Measurements from ENCODE around the gene DLL4. TPM values are rescaled to one million over a fixed set of nuclear protein-coding genes. Genes with fewer than 3 reads are reported as not detected.

Gene DLL4
- total RNA-seq, 1 donor from 2014 or later = 0.13 TPM

DNA sequence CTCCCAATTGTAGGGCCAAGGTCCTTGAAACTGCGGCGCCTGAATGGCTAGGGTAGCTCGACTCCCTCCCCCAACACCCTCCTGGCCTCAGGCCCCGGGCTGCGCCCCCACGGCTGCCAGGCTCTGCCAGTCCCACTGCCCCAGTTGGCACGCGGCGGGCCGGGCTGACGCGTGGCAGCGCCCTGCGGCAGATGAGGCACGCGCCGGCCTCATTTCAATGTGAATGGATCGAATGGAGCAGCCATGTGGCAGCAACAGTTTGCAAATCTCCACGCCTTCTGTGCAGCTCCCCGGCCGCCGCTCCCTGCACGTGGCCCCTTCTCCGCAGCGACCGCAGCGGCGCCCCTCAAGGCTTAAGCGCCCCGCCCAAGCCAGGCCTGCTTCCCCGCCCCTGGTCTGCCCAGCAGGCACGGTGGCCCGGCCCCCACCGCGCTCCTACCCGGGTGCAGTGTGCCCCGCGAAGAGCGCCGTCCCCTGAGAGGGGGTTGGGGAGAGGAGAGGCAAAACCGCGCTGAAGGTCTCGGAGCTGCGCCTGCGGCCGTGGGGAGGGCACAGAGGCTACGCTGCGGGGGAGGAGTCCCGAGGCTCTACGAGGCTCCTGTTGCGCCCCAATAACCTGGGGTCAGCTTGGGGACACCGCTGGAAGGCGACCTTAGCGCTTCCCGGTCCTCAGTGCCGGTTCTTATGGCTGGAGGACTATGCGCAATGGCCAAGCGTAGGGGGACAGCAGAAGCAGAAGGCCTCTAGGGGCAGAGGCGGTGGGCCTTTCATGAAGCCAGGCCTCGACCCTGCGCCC lies 3.1 kb upstream of the DLL4 start:
- peak; percentile 66 for DNase-seq (ENCODE audit: low read depth)

DNA sequence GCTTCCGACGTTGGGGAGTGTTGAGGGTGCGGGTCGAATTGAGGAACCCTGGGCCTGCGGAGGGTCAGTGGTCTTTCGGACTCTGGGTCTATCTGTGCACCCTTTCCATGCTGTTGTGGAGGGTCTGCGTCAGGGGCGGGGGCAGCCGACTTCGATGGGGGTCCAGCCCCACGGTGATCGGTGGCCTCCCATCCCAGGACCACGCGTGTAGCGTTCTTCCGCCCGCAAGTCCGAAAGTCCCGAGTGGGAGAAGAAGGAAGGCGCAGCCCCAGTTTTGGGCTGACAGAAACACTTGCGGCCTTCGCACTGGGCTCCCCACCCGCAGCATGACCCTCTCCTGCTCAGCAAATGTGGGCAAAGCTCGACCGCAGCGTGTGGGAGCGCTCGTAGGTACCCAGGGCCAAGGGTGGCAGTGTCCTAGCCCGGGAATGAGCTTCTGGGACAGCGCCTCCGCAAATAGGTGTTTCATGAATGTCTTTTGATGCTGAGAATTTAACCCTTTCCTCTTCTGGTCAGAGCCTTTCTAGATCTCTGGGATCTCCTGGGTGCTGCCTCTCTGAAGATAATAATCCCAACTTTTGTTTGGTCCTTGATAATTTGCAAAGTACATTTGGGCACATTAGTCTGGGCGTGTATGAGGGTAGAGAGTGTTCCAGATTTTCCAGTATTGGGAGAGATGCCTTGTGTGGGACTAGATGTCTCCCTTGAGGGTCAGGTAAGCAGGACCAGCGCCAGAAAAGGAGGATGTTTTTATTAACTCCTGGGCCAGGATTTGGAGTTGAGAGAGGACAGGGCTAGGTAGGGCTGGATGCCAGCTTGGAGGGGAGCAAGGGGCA lies 2.3 kb upstream of the DLL4 start:
- DNase-seq (ENCODE audit: low read depth) = no peak

DNA sequence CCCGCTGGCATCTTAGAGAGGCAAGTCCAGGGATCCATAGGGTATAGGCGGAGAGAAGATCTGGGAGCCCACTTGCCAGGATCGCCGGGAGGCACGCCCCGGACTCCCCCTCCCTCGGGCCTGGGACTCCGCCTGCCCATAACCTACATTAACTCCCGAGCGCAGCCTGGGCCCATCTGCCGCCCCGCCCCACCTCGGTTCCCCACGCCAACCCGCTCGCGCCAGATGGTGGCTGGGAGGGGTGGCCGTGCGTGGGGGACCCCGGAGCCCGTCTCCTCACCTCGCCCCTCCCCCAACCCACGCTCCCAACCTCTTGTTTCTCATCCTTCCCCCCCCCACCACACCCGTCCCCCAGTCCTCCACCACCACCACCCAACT lies 1.7 kb upstream of the DLL4 start:
- DNase-seq (ENCODE audit: low read depth) = no peak

DNA sequence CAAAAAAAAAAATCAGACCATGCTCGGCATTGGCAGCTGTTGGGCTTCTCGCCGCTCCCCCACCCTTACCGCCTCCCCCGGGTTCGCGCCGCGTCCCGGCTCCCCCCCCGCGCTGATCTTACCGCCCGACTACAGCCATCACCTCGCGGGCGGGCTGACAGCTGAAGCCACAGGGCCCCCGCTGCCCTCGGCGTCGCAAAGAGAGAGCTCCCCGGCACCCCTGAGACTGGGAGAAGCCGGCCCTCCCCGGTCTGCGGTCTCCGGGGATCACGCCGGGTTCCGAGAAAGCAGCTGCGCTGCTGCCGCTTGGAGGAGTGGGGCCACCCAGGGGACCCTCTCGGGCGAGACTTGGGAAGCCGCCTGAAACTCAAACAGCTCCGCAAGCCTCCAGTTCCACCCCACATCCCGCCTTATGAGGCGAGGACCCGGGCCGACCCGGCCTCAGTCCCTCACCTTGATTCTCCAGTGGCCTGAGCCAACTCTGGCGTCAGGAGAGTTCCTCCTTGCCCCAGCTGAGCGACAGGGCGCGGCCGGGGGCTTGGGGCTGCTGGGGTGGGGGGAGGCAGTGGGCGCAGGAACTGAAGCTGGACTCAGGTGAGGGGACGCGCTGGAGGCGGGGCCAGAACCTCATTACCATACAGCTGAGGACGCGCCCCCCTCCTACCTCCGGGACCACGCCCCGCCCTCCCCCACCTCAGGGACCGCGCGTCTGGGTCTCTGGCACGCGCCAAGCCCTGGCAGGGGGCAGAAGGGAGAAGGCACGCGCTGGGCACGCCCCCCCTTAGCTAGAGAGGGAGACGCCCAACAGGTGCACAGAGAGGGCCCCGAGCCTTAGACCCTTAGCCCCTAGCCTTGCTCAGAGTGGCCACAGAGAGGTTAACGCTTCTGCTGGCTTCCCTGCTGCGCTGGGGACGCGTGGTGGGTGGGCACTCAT lies 1.0 kb upstream of the DLL4 start:
- peak; percentile 66 for DNase-seq (ENCODE audit: low read depth)

DNA sequence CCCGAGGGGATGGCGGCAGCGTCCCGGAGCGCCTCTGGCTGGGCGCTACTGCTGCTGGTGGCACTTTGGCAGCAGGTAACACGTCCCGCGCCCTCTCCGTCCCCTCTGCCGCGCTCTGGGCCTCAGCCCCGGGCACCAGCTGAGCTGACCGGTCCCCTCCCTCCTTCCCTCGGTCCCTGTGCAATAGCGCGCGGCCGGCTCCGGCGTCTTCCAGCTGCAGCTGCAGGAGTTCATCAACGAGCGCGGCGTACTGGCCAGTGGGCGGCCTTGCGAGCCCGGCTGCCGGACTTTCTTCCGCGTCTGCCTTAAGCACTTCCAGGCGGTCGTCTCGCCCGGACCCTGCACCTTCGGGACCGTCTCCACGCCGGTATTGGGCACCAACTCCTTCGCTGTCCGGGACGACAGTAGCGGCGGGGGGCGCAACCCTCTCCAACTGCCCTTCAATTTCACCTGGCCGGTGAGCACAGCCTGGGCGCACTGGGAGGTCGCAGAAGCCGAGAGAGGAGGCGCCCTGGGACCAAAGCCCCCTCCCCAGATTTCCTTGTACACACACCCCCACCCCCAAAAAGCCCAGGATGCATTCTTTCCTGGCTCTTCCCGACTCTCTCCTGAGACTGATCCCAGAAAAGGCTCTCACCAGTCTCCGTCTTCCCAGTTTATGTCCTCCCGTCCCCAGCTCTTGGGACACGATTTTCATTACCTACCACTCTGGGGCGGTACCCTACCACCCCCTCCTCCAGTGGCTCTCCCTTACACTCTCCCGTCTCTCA lies 705 bp downstream of the DLL4 start:
- peak; percentile 58 for DNase-seq (ENCODE audit: low read depth)

DNA sequence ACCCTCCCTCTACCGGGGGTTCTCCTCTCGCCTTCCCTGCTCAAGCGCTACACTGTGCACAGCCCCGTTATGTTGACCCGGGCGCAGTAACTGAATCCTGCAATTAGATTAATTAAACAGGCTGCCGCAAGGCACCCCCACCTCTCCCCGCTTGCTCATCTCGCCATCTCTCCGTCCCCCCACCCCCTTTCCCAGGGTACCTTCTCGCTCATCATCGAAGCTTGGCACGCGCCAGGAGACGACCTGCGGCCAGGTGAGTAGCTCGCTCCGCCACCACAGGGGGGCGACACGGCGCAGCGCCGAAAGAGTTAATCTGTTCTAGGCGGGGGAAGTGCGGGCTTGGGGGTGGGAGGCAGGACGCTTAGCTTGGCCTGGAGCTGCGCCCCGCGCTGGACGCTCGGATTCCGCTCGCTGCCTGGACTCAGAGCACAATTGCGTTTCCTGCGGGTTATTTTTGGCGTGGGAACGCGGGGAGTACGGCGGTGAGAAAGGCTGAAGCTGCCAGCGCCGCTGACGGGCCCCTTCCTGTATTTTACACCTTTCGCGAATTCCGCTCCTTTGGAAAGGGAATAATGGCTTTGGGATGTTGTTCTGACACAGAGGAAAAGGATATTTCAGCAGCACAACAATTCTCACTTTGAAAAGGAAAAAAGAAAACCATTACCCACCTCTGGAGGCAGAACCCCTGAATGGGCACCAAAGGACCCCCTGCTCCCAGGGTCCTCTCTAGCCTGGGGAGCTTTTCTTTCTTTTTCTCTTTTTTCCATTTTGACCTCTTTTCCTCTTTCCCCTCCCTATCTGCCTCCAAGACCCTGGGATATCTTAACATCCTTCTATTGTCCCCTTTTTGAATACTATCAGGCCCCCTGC lies 1.5 kb downstream of the DLL4 start:
- DNase-seq (ENCODE audit: low read depth) = no peak

DNA sequence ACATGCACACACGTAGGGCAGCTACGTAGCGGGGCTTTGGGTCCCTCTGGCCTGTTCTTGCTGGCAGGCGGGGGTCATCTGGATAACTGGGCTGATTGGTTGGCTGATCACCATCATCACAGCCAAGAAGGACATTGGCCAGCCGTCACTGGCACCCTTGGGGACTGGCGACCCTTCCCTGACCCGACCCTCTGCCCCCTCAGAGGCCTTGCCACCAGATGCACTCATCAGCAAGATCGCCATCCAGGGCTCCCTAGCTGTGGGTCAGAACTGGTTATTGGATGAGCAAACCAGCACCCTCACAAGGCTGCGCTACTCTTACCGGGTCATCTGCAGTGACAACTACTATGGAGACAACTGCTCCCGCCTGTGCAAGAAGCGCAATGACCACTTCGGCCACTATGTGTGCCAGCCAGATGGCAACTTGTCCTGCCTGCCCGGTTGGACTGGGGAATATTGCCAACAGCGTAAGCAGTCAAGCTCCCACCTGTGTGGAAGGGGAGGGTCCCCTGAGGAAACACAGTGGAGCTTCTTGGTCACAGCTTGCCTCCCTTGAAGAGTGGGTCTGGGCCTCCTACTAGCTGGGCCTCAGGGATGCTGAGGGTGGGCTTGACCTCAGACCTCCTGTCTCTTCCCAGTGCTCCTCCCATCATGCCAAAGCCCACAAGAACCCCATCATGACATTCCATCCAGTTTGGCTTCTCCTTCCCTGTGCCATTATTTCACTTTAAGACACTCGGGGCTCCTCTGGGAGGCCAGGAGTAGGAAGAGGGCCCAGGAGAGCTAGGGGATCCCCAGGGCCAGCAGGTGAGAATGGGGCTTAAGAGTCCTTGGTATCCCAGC lies 2.4 kb downstream of the DLL4 start:
- no peak for DNase-seq (ENCODE audit: low read depth)

DNA sequence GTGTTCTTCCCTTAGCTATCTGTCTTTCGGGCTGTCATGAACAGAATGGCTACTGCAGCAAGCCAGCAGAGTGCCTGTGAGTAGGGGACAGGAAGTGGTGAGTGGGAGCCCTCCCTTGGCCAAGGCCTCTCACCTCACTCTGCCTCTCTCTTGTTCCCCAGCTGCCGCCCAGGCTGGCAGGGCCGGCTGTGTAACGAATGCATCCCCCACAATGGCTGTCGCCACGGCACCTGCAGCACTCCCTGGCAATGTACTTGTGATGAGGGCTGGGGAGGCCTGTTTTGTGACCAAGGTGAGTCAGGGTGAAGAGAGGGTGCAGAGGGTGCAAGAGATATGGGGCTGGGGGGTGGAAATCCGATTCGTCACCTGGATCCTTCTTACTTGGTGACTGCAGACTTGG lies 3.0 kb downstream of the DLL4 start:
- DNase-seq (ENCODE audit: low read depth) = no peak

DNA sequence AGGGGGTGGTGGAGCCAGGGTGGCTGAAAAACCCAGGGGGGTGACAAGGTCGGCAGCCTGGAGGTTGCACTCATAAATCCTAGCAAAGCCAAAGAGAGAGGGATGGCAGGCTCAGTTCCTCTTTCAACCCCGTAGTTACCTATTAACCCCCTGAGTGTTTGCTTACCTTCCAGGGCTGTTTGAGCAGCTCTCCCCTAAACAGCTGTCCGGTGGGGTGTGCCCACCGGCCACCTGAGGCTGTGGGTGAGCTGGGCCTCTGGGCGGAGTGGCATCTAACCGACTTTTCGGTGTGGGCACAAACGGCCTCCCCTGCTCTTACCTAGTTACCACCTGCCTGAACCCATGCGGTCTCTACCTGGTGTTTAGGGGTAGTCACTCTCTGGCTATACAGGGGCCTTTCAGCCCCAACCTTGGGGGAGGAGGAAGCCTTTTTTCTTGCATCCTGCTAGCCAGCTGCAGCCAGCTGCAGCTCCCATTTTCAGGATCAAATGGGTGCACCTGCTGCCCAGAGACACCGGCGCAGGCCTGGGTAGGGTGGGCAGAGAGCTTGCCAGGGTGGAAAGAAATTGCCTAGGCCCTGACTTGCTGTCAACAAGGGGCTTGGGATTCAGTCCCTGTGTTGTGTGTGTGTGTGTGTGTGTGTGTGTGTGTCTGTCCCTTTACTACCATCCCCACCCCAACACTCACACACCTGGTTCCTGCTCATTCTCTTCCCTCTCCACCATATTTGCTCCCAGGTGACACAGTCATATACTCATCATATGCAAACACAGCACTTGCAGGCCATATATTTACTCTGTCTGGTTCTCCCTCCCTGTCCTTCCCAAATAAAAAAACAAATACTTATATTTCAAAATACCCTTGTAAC lies 3.7 kb downstream of the DLL4 start:
- DNase-seq (ENCODE audit: low read depth) = no peak

DNA sequence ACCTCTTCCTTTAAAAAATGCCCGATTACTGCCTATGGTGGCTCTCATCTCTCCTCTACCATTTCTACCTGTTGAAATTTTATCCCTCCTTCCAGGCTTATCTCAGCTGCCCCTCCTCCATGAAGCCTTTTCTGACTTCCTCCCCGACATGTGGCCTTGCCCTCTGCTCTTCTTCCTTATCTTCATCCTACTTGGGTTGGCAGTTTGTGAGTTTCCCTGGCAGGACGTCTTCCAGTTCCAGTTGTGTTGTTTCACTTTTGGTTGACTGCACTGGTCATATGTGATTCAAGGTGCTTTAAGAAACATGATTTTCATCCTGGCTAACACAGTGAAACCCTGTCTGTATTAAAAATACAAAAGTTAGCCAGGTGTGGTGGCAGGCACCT lies 4.4 kb downstream of the DLL4 start:
- no peak for DNase-seq (ENCODE audit: low read depth)

DNA sequence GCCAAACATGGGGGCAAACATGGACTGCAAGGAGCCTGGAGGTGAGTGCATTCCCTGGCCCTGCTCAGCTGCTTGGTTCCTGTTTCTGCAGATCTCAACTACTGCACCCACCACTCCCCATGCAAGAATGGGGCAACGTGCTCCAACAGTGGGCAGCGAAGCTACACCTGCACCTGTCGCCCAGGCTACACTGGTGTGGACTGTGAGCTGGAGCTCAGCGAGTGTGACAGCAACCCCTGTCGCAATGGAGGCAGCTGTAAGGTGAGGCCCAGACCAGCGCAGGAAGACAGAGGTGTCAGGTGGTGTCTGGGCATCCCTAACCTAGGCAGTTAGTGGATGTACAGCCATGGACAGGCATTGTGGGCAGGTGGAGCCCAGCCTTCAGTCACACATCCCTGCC lies 5.3 kb downstream of the DLL4 start:
- DNase-seq (ENCODE audit: low read depth) = no peak

DNA sequence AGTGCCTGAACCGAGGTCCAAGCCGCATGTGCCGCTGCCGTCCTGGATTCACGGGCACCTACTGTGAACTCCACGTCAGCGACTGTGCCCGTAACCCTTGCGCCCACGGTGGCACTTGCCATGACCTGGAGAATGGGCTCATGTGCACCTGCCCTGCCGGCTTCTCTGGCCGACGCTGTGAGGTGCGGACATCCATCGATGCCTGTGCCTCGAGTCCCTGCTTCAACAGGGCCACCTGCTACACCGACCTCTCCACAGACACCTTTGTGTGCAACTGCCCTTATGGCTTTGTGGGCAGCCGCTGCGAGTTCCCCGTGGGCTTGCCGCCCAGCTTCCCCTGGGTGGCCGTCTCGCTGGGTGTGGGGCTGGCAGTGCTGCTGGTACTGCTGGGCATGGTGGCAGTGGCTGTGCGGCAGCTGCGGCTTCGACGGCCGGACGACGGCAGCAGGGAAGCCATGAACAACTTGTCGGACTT lies 7.1 kb downstream of the DLL4 start:
- DNase-seq (ENCODE audit: low read depth) = no peak

DNA sequence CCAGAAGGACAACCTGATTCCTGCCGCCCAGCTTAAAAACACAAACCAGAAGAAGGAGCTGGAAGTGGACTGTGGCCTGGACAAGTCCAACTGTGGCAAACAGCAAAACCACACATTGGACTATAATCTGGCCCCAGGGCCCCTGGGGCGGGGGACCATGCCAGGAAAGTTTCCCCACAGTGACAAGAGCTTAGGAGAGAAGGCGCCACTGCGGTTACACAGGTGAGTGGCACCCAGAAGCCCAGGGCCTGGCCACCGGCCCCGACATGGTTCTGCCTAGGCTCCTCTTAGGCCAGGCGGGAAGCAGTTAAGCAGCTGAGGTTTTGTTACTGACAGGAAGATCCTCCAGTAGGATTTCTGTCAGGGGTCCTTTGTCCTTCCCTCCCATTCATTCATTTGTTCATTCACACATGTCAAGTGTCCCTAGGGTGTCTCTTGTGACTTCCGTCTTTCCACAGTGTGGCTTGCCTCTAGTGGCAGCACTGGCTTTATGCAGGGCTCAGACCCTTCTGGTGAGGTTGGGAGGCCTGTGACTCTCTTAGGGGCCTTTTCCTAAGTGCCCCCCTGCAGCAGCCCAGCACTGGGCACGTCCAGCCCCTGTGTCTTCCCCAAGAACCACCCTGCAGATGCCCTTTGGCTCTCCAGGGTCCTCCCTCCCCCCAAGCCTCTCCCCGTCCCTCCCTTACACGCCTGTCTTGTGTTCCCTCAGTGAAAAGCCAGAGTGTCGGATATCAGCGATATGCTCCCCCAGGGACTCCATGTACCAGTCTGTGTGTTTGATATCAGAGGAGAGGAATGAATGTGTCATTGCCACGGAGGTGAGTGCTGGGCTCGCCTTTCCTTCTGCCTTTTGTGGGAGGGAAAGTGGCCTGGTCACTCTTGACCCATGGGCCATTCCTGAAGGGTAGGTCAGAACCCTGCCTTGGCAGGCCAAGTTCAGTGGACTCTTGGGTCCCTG lies 7.8 kb downstream of the DLL4 start:
- peak; percentile 77 for DNase-seq (ENCODE audit: low read depth)

DNA sequence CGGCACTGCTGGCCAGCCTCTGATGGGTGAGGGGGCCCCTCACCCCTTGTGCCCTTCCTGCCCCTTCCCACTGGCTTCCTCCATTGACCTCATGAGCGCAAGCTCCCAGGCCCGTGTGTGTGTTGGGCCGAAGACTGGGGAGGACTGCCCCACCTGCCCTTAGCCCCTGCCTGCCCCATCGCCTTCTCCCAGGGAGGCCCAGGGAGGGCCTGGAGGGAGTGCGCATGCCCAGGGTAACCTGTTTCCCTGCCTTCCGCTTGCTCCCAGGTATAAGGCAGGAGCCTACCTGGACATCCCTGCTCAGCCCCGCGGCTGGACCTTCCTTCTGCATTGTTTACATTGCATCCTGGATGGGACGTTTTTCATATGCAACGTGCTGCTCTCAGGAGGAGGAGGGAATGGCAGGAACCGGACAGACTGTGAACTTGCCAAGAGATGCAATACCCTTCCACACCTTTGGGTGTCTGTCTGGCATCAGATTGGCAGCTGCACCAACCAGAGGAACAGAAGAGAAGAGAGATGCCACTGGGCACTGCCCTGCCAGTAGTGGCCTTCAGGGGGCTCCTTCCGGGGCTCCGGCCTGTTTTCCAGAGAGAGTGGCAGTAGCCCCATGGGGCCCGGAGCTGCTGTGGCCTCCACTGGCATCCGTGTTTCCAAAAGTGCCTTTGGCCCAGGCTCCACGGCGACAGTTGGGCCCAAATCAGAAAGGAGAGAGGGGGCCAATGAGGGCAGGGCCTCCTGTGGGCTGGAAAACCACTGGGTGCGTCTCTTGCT lies 8.8 kb downstream of the DLL4 start:
- peak; percentile 59 for DNase-seq (ENCODE audit: low read depth)

DNA sequence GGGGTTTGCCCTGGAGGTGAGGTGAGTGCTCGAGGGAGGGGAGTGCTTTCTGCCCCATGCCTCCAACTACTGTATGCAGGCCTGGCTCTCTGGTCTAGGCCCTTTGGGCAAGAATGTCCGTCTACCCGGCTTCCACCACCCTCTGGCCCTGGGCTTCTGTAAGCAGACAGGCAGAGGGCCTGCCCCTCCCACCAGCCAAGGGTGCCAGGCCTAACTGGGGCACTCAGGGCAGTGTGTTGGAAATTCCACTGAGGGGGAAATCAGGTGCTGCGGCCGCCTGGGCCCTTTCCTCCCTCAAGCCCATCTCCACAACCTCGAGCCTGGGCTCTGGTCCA lies 9.4 kb downstream of the DLL4 start:
- DNase-seq (ENCODE audit: low read depth) = no peak

DNA sequence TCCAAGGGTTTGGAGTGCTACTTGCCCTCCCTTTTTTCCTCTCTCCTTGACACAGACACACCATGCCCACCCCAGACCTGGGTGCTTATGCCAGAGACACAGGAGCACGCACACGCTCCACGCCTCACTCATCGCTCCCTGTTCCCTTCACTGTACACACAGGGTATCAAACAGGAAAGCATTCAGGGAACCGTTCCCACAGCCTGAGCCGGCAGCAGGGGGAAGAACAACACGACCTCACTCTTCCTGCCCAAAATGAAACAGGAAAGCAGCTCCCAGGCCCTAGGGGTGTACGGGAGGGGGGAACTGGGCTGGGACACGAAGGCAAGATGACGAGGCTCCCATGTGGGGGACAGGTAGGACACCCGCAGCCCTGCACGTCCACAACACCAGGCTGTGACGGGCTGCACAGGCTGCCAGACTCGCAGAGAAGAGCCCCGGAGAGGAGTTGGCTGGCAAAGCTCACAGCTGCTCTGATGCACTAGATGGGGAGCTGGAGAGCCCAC lies 11.2 kb downstream of the DLL4 start:
- no peak for DNase-seq (ENCODE audit: low read depth)

Data from myocyte (in vitro differentiated cells).